DMS 273 treated with DMSO at 0.1 percent for 48 hours (cell line): ENCODE results near the gene DRD4.

ENCODE experiments used
- DNase-seq: peaks from one replicate; lab custom pipeline; 2025; lab: John Stamatoyannopoulos, UW

Gene DRD4

GRCh38 chr11:636511-637332, at the start of gene DRD4:
Gene DRD4 (plus strand): TSS chr11:637269. CDS start chr11:637305, 36 bp downstream.
- DNase-seq = no peak

- no peak for DNase-seq
These were observed 49.5 kb upstream of the DRD4 start for GRCh38 chr11:587546-587945.

- no peak for DNase-seq
These were observed 49.1 kb upstream of the DRD4 start for GRCh38 chr11:587978-588380.

GRCh38 chr11:589798-590197, 47.3 kb upstream of the DRD4 start:
- no peak for DNase-seq

GRCh38 chr11:590997-591396, 46.1 kb upstream of the DRD4 start:
- DNase-seq = no peak

- DNase-seq = no peak
These were observed 44.6 kb upstream of the DRD4 start for GRCh38 chr11:592501-592900.

GRCh38 chr11:592918-593317, 44.2 kb upstream of the DRD4 start:
- no peak for DNase-seq

GRCh38 chr11:593347-593746, 43.7 kb upstream of the DRD4 start:
- DNase-seq = no peak

- DNase-seq = no peak
These were observed 41.7 kb upstream of the DRD4 start for GRCh38 chr11:595400-595799.

- no peak for DNase-seq
These were observed 40.7 kb upstream of the DRD4 start for GRCh38 chr11:596374-596773.

GRCh38 chr11:597166-597725, 39.8 kb upstream of the DRD4 start:
- DNase-seq = no peak

GRCh38 chr11:598005-598680, 38.9 kb upstream of the DRD4 start:
- no peak for DNase-seq

GRCh38 chr11:601573-602245, 35.4 kb upstream of the DRD4 start:
- DNase-seq = no peak

- DNase-seq = no peak
These were observed 33.9 kb upstream of the DRD4 start for GRCh38 chr11:603154-603553.

- no peak for DNase-seq
These were observed 31.6 kb upstream of the DRD4 start for GRCh38 chr11:605286-606129.

- DNase-seq = no peak
These were observed 30.8 kb upstream of the DRD4 start for GRCh38 chr11:606245-606644.

- DNase-seq = no peak
These were observed 29.9 kb upstream of the DRD4 start for GRCh38 chr11:607020-607780.

- DNase-seq = no peak
These were observed 29.0 kb upstream of the DRD4 start for GRCh38 chr11:607971-608659.

GRCh38 chr11:608791-609251, 28.2 kb upstream of the DRD4 start:
- no peak for DNase-seq

GRCh38 chr11:609341-609811, 27.7 kb upstream of the DRD4 start:
- no peak for DNase-seq
